ENCODE results near the gene RAP1GAP2. TPM values are rescaled to one million over a fixed set of nuclear protein-coding genes. Genes with fewer than 3 reads are reported as not detected.
"Not testable (repeated sequence)": the region's sequence is repeated elsewhere in the genome, so short reads cannot be mapped to it uniquely, and the experiment has no call there.

RAP1GAP2 gene
- total and polyA plus RNA-seq, 10 donors, result 1.2 to 32.7 (median 14.1) TPM

DNA sequence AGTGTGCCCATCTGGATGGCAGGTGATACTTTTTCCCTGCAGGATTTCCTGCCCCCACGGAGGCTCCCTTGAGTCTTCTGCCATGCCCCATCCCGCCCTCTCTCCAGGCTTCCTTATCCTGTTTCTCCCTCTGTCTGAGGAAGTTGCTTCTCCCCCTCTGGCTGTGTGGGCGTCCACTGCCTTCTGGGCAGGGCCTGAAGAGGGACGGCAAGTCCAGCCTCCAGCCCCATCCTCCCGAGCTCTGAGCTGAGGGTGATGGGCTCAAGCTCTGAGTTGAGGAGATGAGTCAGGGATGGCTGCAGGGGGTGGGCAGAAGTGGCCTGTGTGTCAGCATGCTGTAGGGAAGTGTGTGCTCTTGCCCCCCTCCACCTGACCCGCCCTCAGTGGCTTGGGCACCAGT, 14.2 kb upstream of the RAP1GAP2 start:
- peak; percentile 61 for DNase-seq
- H3K4me1 ChIP-seq, result peaks cover 0 to 16% (median 11%) of the 10 kb centered on the region in 6 donors
- H3K27me3 ChIP-seq (replicated peaks in 1 of 7), result peaks cover 0 to 51% (median 6%) of the 10 kb centered on the region in 7 donors
- peaks cover 0 to 7% (median 0%) of the 10 kb centered on the region in 8 donors for H3K9me3 ChIP-seq
- TF ChIP-seq POLR2A (IDR thresholded peaks at IDR 0.05) (no peak), POLR2AphosphoS5 (IDR thresholded peaks at IDR 0.05) (no peak)
- TF ChIP-seq, protein P1, sequence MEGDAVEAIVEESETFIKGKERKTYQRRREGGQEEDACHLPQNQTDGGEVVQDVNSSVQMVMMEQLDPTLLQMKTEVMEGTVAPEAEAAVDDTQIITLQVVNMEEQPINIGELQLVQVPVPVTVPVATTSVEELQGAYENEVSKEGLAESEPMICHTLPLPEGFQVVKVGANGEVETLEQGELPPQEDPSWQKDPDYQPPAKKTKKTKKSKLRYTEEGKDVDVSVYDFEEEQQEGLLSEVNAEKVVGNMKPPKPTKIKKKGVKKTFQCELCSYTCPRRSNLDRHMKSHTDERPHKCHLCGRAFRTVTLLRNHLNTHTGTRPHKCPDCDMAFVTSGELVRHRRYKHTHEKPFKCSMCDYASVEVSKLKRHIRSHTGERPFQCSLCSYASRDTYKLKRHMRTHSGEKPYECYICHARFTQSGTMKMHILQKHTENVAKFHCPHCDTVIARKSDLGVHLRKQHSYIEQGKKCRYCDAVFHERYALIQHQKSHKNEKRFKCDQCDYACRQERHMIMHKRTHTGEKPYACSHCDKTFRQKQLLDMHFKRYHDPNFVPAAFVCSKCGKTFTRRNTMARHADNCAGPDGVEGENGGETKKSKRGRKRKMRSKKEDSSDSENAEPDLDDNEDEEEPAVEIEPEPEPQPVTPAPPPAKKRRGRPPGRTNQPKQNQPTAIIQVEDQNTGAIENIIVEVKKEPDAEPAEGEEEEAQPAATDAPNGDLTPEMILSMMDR (IDR thresholded peaks at IDR 0.05 in 8 of 11, conservative IDR thresholded peaks at IDR 0.05 in 3 of 11), result no peak
- intact Hi-C loops (cut with DNase I; ENCODE audit: low total_unique reads), result no loop called here
- WGBS, 5 donors, result 28 to 60% (median 44%) methylated on average over 6 of the region's 6 CpGs
- no peak overlapping the region for H3K27ac ChIP-seq
- H3K36me3 ChIP-seq, result no peaks in the 10 kb centered on the region
- no peak overlapping the region for H3K4me3 ChIP-seq

DNA sequence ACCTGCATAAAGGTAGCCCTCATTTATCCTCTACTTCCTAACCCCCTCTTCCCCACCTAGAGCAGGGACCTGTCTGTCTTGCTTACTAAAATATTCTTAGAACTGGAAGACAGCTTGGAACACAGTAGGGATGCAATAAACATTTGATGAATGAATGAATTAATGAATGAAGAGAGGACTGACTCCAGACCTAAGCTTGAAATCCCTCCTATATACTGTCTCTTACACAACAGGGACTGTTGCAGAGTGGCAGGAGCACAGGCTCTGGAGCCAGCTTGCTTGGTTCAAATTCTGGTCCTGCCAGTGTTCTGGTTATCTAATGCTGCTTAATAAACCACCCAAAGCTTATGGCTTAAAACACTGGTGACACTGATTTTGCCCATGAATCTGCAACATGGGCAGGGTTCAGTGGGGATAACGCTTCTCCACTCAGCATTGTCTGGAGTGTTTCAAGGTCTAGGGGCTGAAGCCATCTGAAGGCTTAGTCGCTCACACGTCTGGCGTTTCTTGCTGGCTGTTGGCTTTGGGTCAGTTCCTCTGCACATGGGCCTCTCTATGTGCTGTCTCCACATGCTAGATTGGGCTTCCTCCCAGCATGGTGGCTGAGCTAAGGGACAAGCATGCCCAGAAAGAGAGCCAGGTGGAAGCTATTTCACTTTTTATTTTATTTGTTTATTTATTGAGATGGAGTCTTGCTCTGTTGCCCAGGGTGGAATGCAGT, 12.8 kb upstream of the RAP1GAP2 start:
- peaks cover 0 to 37% (median 0%) of the 10 kb centered on the region in 7 donors for H3K27me3 ChIP-seq (replicated peaks in 1 of 7)
- H3K4me1 ChIP-seq, result peaks cover 0 to 17% (median 8%) of the 10 kb centered on the region in 6 donors
- TF ChIP-seq, protein P1 (IDR thresholded peaks at IDR 0.05 in 8 of 11, conservative IDR thresholded peaks at IDR 0.05 in 3 of 11), result no peak
- TF ChIP-seq POLR2AphosphoS5 (IDR thresholded peaks at IDR 0.05) (no peak), POLR2A (IDR thresholded peaks at IDR 0.05) (no peak)
- H3K9me3 ChIP-seq, result peaks cover 0 to 7% (median 0%) of the 10 kb centered on the region in 8 donors
- DNase-seq, result no peak
- no peak overlapping the region for H3K4me3 ChIP-seq
- H3K36me3 ChIP-seq, result no peaks in the 10 kb centered on the region
- intact Hi-C loops (cut with DNase I; ENCODE audit: low total_unique reads), result no loop called here
- WGBS, 5 donors, result 82 to 94% (median 91%) methylated on average over 4 of the region's 4 CpGs
- no peak overlapping the region for H3K27ac ChIP-seq

DNA sequence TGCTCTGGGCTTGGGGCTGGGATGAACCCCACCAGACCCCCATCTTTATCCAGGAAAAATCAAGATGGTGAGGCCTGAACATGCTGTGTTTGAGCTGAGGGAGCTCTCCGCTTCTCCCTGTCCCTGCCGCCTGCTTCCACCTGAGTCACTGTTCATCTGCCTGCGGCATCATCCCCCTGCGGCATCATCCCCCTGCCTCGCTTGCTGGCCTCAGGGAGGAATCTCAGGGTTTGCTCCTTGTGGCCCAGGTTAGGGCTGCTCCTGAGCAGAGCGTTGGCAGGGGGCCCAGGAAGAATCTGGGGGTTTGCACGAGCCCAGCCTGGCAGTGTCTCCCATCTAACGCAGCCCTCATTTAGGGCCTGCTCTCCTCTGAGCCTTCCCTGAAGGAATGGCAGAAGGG, 11.4 kb upstream of the RAP1GAP2 start:
- peaks cover 0 to 26% (median 0%) of the 10 kb centered on the region in 7 donors for H3K27me3 ChIP-seq (replicated peaks in 1 of 7)
- H3K9me3 ChIP-seq, result peaks cover 0 to 7% (median 0%) of the 10 kb centered on the region in 8 donors
- H3K27ac ChIP-seq, result no peak overlapping the region
- H3K4me1 ChIP-seq, result peaks cover 0 to 20% (median 9%) of the 10 kb centered on the region in 6 donors
- 81 to 93% (median 92%) methylated on average over 7 to 8 of the region's 8 CpGs for WGBS, 5 donors
- DNase-seq, result no peak
- intact Hi-C loops (cut with DNase I; ENCODE audit: low total_unique reads), result loop anchor here (5.0 kb wide), 1 partner anchor 227 kb away; no protein-coding TSS in a partner anchor
- no peaks in the 10 kb centered on the region for H3K36me3 ChIP-seq
- no peak overlapping the region for H3K4me3 ChIP-seq
- TF ChIP-seq, protein P1 (IDR thresholded peaks at IDR 0.05 in 8 of 11, conservative IDR thresholded peaks at IDR 0.05 in 3 of 11), result no peak
- TF ChIP-seq POLR2A (IDR thresholded peaks at IDR 0.05) (no peak), POLR2AphosphoS5 (IDR thresholded peaks at IDR 0.05) (no peak)

DNA sequence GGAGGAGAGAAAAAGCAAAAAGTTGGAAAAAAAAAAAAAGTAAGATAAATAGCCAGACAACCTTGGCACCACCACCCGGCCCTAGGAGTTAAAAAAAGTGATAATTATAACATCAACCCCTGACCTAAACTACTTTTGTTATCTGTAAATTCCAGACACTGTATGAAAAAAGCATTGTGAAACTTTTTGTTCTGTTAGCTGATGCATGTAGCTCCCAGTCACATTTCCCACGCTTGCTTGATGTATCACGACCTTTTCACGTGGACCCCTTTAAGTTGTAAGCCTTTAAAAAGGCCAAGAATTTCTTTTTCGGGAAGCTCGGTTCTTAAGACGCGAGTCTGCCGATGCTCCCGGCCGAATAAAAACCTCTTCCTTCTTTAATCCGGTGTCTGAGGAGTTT, 10.9 kb upstream of the RAP1GAP2 start:
- peaks cover 0 to 25% (median 10%) of the 10 kb centered on the region in 6 donors for H3K4me1 ChIP-seq
- peaks cover 0 to 26% (median under 1%) of the 10 kb centered on the region in 7 donors for H3K27me3 ChIP-seq (replicated peaks in 1 of 7)
- intact Hi-C loops (cut with DNase I; ENCODE audit: low total_unique reads), result loop anchor here (5.0 kb wide), 1 partner anchor 227 kb away; no protein-coding TSS in a partner anchor
- not testable (repeated sequence) for DNase-seq, H3K4me3 ChIP-seq, H3K36me3 ChIP-seq, H3K9me3 ChIP-seq, H3K27ac ChIP-seq
- whole genome bisulfite sequencing, 5 donors, result 70 to 83% (median 80%) methylated on average over 12 of the region's 12 CpGs

Measured in spleen (tissue), 11 donors.